ENCODE results near the gene STK16. TPM values are rescaled to one million over a fixed set of nuclear protein-coding genes. Genes with fewer than 3 reads are reported as not detected.

STK16 gene
- total RNA-seq, 1 donor from 2014 or later, result 29.5 TPM

DNA sequence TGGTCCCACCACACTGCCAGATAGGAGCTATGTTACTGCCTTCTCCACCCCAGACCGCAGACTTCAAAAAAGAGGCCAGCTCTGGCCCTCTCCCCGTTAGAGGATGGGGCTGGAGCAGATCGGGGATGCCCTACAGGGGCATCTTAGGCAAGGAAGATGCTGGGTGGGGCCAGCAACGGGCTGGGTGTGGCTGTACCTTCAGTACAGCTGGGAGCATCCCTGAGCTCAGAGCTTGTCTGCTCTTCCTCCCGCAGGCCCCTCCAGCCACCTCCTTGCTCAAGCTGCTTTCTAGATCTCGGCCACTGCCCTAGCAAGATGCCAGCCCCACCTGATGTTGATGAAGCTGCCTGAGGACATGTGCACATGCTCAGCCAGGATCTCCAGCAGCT lies 54.1 kb downstream of the STK16 start:
- DNase-seq (ENCODE audit: low spot score), result no peak
- TF ChIP-seq, protein P1, sequence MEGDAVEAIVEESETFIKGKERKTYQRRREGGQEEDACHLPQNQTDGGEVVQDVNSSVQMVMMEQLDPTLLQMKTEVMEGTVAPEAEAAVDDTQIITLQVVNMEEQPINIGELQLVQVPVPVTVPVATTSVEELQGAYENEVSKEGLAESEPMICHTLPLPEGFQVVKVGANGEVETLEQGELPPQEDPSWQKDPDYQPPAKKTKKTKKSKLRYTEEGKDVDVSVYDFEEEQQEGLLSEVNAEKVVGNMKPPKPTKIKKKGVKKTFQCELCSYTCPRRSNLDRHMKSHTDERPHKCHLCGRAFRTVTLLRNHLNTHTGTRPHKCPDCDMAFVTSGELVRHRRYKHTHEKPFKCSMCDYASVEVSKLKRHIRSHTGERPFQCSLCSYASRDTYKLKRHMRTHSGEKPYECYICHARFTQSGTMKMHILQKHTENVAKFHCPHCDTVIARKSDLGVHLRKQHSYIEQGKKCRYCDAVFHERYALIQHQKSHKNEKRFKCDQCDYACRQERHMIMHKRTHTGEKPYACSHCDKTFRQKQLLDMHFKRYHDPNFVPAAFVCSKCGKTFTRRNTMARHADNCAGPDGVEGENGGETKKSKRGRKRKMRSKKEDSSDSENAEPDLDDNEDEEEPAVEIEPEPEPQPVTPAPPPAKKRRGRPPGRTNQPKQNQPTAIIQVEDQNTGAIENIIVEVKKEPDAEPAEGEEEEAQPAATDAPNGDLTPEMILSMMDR (IDR thresholded peaks at IDR 0.05; ENCODE audit: unreplicated experiment), result no peak
- Mint-ChIP-seq H3K27me3 (ENCODE audit: unreplicated experiment) (peaks cover 7% of the 10 kb centered on the region), H3K4me3 (ENCODE audit: unreplicated experiment) (no peak overlapping the region), H3K27ac (ENCODE audit: unreplicated experiment) (no peak overlapping the region), H3K4me1 (ENCODE audit: unreplicated experiment) (peaks cover 1% of the 10 kb centered on the region), H3K9me3 (ENCODE audit: unreplicated experiment) (peaks cover 4% of the 10 kb centered on the region), H3K36me3 (ENCODE audit: low read depth, unreplicated experiment) (peaks cover 4% of the 10 kb centered on the region)

Small RNA genes lying within 50 kb of the gene (microRNA-seq; reads per million reads assigned to microRNA genes)
- gene MIR153-1 (ENCODE audit: unreplicated experiment), result not detected

Other genes starting within 250 kb of the STK16 start
- 0.59 TPM for gene CFAP65, start 204.0 kb upstream of the STK16 start, total RNA-seq (ENCODE audit: unreplicated experiment)
- not detected for gene IHH, start 184.6 kb upstream of the STK16 start, total RNA-seq (ENCODE audit: unreplicated experiment)
- gene NHEJ1, start 84.7 kb upstream of the STK16 start, total RNA-seq (ENCODE audit: unreplicated experiment), result 11.1 TPM
- 1.7 TPM for gene SLC23A3, start 75.5 kb upstream of the STK16 start, total RNA-seq (ENCODE audit: unreplicated experiment)
- gene CNPPD1, start 68.6 kb upstream of the STK16 start, total RNA-seq (ENCODE audit: unreplicated experiment), result 47.1 TPM
- gene RETREG2, start 67.2 kb upstream of the STK16 start, total RNA-seq (ENCODE audit: unreplicated experiment), result 90.6 TPM
- 39.7 TPM for gene ZFAND2B, start 38.7 kb upstream of the STK16 start, total RNA-seq (ENCODE audit: unreplicated experiment)
- 11.4 TPM for gene ABCB6, start 26.5 kb upstream of the STK16 start, total RNA-seq (ENCODE audit: unreplicated experiment)
- gene ATG9A, start 15.8 kb upstream of the STK16 start, total RNA-seq (ENCODE audit: unreplicated experiment), result 48.5 TPM
- 43.8 TPM for gene ANKZF1, start 15.7 kb upstream of the STK16 start, total RNA-seq (ENCODE audit: unreplicated experiment)
- 7.3 TPM for gene GLB1L, start within 50 bp of the STK16 start, total RNA-seq (ENCODE audit: unreplicated experiment)
- not detected for gene TUBA4B, start 7.8 kb downstream of the STK16 start, total RNA-seq (ENCODE audit: unreplicated experiment)
- gene TUBA4A, start 8.4 kb downstream of the STK16 start, total RNA-seq (ENCODE audit: unreplicated experiment), result 18.7 TPM
- 64.3 TPM for gene DNAJB2, start 33.9 kb downstream of the STK16 start, total RNA-seq (ENCODE audit: unreplicated experiment)
- 1.1 TPM for gene PTPRN, start 63.9 kb downstream of the STK16 start, total RNA-seq (ENCODE audit: unreplicated experiment)
- not detected for gene RESP18, start 87.3 kb downstream of the STK16 start, total RNA-seq (ENCODE audit: unreplicated experiment)
- gene DNPEP, start 142.4 kb downstream of the STK16 start, total RNA-seq (ENCODE audit: unreplicated experiment), result 49.6 TPM
- 0.10 TPM for gene DES, start 172.9 kb downstream of the STK16 start, total RNA-seq (ENCODE audit: unreplicated experiment)
- gene SPEG, start 189.4 kb downstream of the STK16 start, total RNA-seq (ENCODE audit: unreplicated experiment), result 6.1 TPM

Measured in endothelial cell (in vitro differentiated cells).